Keratinocyte (primary cell): ENCODE results near the gene IGFBP6. TPM values are rescaled to one million over a fixed set of nuclear protein-coding genes. Genes with fewer than 3 reads are reported as not detected.

Experiments used
- DNase-seq: peaks from one replicate; pipeline ENCODE4 v3.0.0-alpha.2; 2011; ENCODE audit warnings: low read depth, missing footprints, low spot score
- FAIRE-seq: peaks from 2 replicates; lab custom pipeline; 2011; peaks lifted over from hg19 to GRCh38; lab: Jason Lieb, UNC
- H2AFZ ChIP-seq: 2 replicates; pipeline ENCODE4 v1.6.0; 2012; ENCODE audit warnings: low read length, control low read depth, inconsistent platforms; ENCODE audit not compliant: control insufficient read depth
- H3K27ac ChIP-seq: 2 replicates; pipeline ENCODE4 v1.5.1; 2011; ENCODE audit warnings: low read length; ENCODE audit not compliant: control insufficient read depth, insufficient read depth
- H3K27me3 ChIP-seq: 3 replicates; pipeline ENCODE4 v1.6.0; 2011; ENCODE audit warnings: low read length; ENCODE audit not compliant: control insufficient read depth, insufficient read depth; ENCODE audit errors: extremely low read depth
- H3K36me3 ChIP-seq, 2 experiments: 2 replicates in 1 of 2; 3 replicates in 1 of 2; pipeline ENCODE4 v1.5.1; 2011; ENCODE audit warnings: low read length in 2 of 2, mild to moderate bottlenecking in 1 of 2; ENCODE audit not compliant: control insufficient read depth in 2 of 2, insufficient read depth in 2 of 2; ENCODE audit errors: extremely low read depth in 1 of 2
- H3K4me1 ChIP-seq: 3 replicates; pipeline ENCODE4 v1.5.1; 2011; ENCODE audit warnings: low read length; ENCODE audit not compliant: control insufficient read depth, insufficient read depth; ENCODE audit errors: extremely low read depth
- H3K4me2 ChIP-seq: 3 replicates; pipeline ENCODE4 v1.6.0; 2011; ENCODE audit warnings: low read depth, low read length; ENCODE audit not compliant: control insufficient read depth, insufficient read depth; ENCODE audit errors: extremely low read depth
- H3K4me3 ChIP-seq, 3 experiments: fragments of 200-600 bp in 1 of 3; sonication (generic) in 1 of 3; 2 replicates in 2 of 3; 3 replicates in 1 of 3; pipeline ENCODE4 v1.5.1; 2011 to 2016; ENCODE audit warnings: low read length in 3 of 3, mild to moderate bottlenecking in 3 of 3, control low read depth in 2 of 3, inconsistent platforms in 1 of 3, low read depth in 1 of 3, mixed read lengths in 1 of 3, mixed run types in 1 of 3, moderate library complexity in 1 of 3; ENCODE audit not compliant: control insufficient read depth in 2 of 3, insufficient read depth in 2 of 3; ENCODE audit errors: extremely low read depth in 1 of 3
- H3K79me2 ChIP-seq: 2 replicates; pipeline ENCODE4 v1.6.0; 2012; ENCODE audit warnings: low read length; ENCODE audit not compliant: control insufficient read depth, insufficient read depth
- H3K9ac ChIP-seq: 3 replicates; pipeline ENCODE4 v1.6.0; 2011; ENCODE audit warnings: low read length; ENCODE audit not compliant: control insufficient read depth, insufficient read depth; ENCODE audit errors: extremely low read depth
- H3K9me1 ChIP-seq: 3 replicates; pipeline ENCODE4 v1.6.0; 2011; ENCODE audit warnings: low read length; ENCODE audit not compliant: control insufficient read depth, insufficient read depth; ENCODE audit errors: extremely low read depth
- H3K9me3 ChIP-seq: 2 replicates; pipeline ENCODE4 v1.5.1; 2012; ENCODE audit warnings: low read depth, low read length; ENCODE audit not compliant: control insufficient read depth
- H4K20me1 ChIP-seq: 3 replicates; pipeline ENCODE4 v1.6.0; 2011; ENCODE audit warnings: low read length; ENCODE audit not compliant: control insufficient read depth, insufficient read depth; ENCODE audit errors: extremely low read depth
- EZH2 ChIP-seq: IDR thresholded peaks from one replicate; pipeline ENCODE4 v1.6.1; 2012; ENCODE audit warnings: inconsistent platforms, mild to moderate bottlenecking, low read length, moderate library complexity
- dilution Hi-C: fragments of 300-500 bp; cut with MboI; formaldehyde crosslinking; loops from one replicate; pipeline ENCODE4 v1.7.0; 2020; ENCODE audit warnings: low sequenced_read_pairs; ENCODE audit not compliant: extremely low pct_ligation_motif_present
- polyA plus RNA-seq, 5 experiments: library from polyadenylated mRNA; depleted of rRNA in 3 of 5; stranded (reverse) in 3 of 5; stranded (forward) in 1 of 5; unstranded in 1 of 5; fragments of >200 nt; gene quantifications; 1 replicate in 1 of 5; 2 replicates in 3 of 5; 3 replicates in 1 of 5; pipeline versions ENCODE4 v1.2.1 to v1.2.3, GENCODE V29; 2011 to 2012; ENCODE audit warnings: missing spikeins in 2 of 5, low read depth in 1 of 5, low replicate concordance in 1 of 5
- TF ChIP-seq, protein P1 (sequence below), 3 experiments: IDR thresholded peaks in 1 of 3; conservative IDR thresholded peaks in 1 of 3; optimal IDR thresholded peaks in 1 of 3; 2 replicates in 2 of 3; 3 replicates in 1 of 3; pipeline versions ENCODE3 to v1.5.1; 2011; ENCODE audit warnings: low read length in 3 of 3, mild to moderate bottlenecking in 3 of 3, moderate library complexity in 2 of 3, control low read depth in 1 of 3, inconsistent platforms in 1 of 3; ENCODE audit not compliant: insufficient read depth in 2 of 3; ENCODE audit errors: extremely low read depth in 1 of 3

Gene IGFBP6
- polyA plus RNA-seq, 1 donor (not counting 4 experiments of a cell fraction or from before 2014, with no cell fraction given), result 30.1 TPM

DNA sequence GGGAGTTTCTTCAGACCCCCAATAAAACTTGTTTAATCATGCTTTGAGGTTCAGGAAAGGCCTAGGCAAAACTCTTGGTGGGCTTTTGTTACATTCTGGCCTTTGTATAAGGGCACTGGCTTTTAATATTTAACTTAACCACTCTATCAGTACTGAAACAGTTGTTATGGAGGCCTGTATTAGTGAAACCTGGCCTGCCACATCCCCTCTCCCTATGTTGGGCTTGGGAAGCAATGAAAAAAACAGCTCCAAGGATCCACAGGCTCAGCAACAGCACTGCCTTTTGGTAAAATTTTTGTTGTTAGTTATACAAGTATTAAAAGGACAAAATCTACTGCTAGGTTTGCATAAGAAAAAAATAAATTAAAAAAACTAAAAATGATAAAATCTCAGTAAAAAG is 16.5 kb downstream of the IGFBP6 start:
- H3K9me1 ChIP-seq, result no peaks in the 10 kb centered on the region
- no peak overlapping the region for H3K4me2 ChIP-seq
- H4K20me1 ChIP-seq, result no peaks in the 10 kb centered on the region
- no peaks in the 10 kb centered on the region for H3K4me1 ChIP-seq
- H3K79me2 ChIP-seq, result no peaks in the 10 kb centered on the region
- no peak overlapping the region for H3K4me3 ChIP-seq
- TF ChIP-seq EZH2, result no peak
- TF ChIP-seq, protein P1, sequence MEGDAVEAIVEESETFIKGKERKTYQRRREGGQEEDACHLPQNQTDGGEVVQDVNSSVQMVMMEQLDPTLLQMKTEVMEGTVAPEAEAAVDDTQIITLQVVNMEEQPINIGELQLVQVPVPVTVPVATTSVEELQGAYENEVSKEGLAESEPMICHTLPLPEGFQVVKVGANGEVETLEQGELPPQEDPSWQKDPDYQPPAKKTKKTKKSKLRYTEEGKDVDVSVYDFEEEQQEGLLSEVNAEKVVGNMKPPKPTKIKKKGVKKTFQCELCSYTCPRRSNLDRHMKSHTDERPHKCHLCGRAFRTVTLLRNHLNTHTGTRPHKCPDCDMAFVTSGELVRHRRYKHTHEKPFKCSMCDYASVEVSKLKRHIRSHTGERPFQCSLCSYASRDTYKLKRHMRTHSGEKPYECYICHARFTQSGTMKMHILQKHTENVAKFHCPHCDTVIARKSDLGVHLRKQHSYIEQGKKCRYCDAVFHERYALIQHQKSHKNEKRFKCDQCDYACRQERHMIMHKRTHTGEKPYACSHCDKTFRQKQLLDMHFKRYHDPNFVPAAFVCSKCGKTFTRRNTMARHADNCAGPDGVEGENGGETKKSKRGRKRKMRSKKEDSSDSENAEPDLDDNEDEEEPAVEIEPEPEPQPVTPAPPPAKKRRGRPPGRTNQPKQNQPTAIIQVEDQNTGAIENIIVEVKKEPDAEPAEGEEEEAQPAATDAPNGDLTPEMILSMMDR (optimal IDR thresholded peaks at IDR 0.05 in 1 of 3, IDR thresholded peaks at IDR 0.05 in 1 of 3, conservative IDR thresholded peaks at IDR 0.05 in 1 of 3; ENCODE audit: extremely low read depth in 1 of 3, insufficient read depth in 2 of 3, low read length in 3 of 3), result no peak
- DNase-seq, result no peak
- dilution Hi-C loops, result no loop called here
- H3K27ac ChIP-seq, result no peak overlapping the region
- no peaks in the 10 kb centered on the region for H3K27me3 ChIP-seq
- no peak overlapping the region for H2AFZ ChIP-seq
- H3K36me3 ChIP-seq, result no peaks in the 10 kb centered on the region
- no peaks in the 10 kb centered on the region for H3K9me3 ChIP-seq
- no peak overlapping the region for H3K9ac ChIP-seq
- no peak for FAIRE-seq

DNA sequence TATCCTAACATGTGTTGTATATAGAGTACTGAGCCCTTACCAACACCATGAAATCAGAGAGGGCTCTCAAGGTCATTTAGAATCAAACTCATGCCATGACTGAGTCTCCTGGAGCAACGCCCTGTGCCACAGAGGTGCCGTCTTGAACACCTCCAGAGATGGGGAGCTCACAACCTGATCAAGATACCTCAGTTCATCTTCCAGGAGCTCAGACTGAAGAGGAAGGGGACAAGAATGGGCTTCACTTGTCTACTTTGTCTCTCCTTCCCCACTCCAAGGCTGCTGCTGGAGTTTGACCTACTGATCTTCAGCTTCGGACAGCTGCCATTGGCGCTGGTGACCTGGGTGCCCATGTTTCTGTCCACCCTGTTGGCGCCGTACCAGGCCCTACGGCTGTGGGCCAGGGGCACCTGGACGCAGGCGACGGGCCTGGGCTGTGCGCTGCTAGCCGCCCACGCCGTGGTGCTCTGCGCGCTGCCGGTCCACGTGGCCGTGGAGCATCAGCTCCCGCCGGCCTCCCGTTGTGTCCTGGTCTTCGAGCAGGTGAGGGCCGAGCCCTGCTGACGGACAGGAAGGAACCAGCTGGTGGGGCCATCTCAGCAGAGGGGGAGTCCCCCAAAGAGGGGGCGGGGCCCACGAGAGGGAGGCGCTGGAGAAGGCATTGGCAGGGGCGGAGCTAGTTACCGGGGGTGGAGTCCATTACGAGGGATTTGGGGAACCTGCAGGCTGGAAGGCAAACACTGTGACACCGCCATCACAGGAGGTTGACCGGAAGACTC is 17.8 kb downstream of the IGFBP6 start:
- H3K36me3 ChIP-seq, result no peaks in the 10 kb centered on the region
- H2AFZ ChIP-seq, result no peak overlapping the region
- no peak overlapping the region for H3K27ac ChIP-seq
- H4K20me1 ChIP-seq, result no peaks in the 10 kb centered on the region
- no peak overlapping the region for H3K4me3 ChIP-seq
- no peaks in the 10 kb centered on the region for H3K9me3 ChIP-seq
- H3K4me2 ChIP-seq, result no peak overlapping the region
- TF ChIP-seq, protein P1 (optimal IDR thresholded peaks at IDR 0.05 in 1 of 3, IDR thresholded peaks at IDR 0.05 in 1 of 3, conservative IDR thresholded peaks at IDR 0.05 in 1 of 3; ENCODE audit: extremely low read depth in 1 of 3, insufficient read depth in 2 of 3, low read length in 3 of 3), result no peak
- no peak for TF ChIP-seq EZH2
- H3K79me2 ChIP-seq, result no peaks in the 10 kb centered on the region
- H3K27me3 ChIP-seq, result no peaks in the 10 kb centered on the region
- FAIRE-seq (no peak), DNase-seq (no peak)
- no peak overlapping the region for H3K9ac ChIP-seq
- H3K4me1 ChIP-seq, result no peaks in the 10 kb centered on the region
- dilution Hi-C loops, result no loop called here
- H3K9me1 ChIP-seq, result no peaks in the 10 kb centered on the region
